ENCODE results near the gene SERPINB6.

DNA sequence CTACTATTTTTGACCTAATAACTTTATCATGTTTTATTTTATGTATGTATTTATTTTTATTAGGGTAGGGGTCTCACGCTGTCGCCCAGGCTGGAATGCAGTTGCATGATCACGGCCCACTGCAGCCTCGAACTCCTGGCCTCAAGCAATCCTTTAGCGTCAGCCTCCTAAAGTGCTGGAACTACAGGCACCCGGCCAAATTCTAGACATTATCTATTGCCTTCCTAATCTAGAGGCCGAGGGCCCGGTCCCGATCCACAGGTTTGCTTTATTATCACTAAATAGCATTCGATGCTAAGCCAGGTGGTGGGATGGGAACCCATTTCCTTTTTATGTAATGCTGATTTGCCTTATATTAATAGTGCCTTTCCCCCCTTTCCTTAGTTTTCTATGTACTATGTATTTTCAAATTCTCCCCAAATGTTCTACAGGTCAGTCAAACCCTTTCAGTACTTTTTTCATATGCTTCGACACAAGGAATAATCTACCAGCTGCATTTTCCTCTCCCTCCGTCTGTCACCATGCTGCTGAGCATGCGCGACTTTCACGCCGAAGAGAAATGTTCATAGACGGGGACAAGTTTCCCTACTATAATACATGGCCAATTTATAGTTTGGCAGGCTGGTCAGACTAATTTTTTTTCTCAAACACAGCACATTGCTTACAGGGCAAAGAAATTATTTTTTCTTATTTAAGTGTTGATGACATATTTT, 6.4 kb downstream of the SERPINB6 start:
- TF ChIP-seq, protein P1, sequence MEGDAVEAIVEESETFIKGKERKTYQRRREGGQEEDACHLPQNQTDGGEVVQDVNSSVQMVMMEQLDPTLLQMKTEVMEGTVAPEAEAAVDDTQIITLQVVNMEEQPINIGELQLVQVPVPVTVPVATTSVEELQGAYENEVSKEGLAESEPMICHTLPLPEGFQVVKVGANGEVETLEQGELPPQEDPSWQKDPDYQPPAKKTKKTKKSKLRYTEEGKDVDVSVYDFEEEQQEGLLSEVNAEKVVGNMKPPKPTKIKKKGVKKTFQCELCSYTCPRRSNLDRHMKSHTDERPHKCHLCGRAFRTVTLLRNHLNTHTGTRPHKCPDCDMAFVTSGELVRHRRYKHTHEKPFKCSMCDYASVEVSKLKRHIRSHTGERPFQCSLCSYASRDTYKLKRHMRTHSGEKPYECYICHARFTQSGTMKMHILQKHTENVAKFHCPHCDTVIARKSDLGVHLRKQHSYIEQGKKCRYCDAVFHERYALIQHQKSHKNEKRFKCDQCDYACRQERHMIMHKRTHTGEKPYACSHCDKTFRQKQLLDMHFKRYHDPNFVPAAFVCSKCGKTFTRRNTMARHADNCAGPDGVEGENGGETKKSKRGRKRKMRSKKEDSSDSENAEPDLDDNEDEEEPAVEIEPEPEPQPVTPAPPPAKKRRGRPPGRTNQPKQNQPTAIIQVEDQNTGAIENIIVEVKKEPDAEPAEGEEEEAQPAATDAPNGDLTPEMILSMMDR (conservative IDR thresholded peaks at IDR 0.05), result no peak
- no peak for TF ChIP-seq EZH2 (IDR thresholded peaks at IDR 0.05; ENCODE audit: low read depth)
